Stimulated activated CD4-positive, alpha-beta T cell treated with anti-CD3 and anti-CD28 coated beads, Interleukin-15, amount 100 ng/mL, for 1 hour (primary cell): ENCODE results near the gene TTLL11.

Source experiments
- DNase-seq, 2 donors: peaks; one replicate each; pipeline ENCODE4 v3.0.0-alpha.2; 2020; ENCODE audit warnings: low read depth in 1 of 2, low spot score in 1 of 2

Gene TTLL11

GRCh38 chr9:121886759-121887485 is 206.2 kb downstream of the TTLL11 start:
- DNase-seq = no peak

- DNase-seq = no peak
Measured at GRCh38 chr9:121885345-121885901, 207.7 kb downstream of the TTLL11 start.

GRCh38 chr9:121884057-121884541 is 209.0 kb downstream of the TTLL11 start:
- DNase-seq = no peak

GRCh38 chr9:121883281-121884056 is 209.6 kb downstream of the TTLL11 start:
- no peak for DNase-seq

GRCh38 chr9:121881920-121882500 is 211.1 kb downstream of the TTLL11 start:
- DNase-seq = no peak

GRCh38 chr9:121880343-121880898 is 212.7 kb downstream of the TTLL11 start:
- DNase-seq = no peak

- no peak for DNase-seq
Measured at GRCh38 chr9:121878271-121878822, 214.8 kb downstream of the TTLL11 start.

- no peak for DNase-seq
Measured at GRCh38 chr9:121876658-121877271, 216.3 kb downstream of the TTLL11 start.

- no peak for DNase-seq
Measured at GRCh38 chr9:121876255-121876654, 216.9 kb downstream of the TTLL11 start.

- no peak for DNase-seq
Measured at GRCh38 chr9:121874524-121874923, 218.6 kb downstream of the TTLL11 start.

GRCh38 chr9:121871431-121872025 is 221.6 kb downstream of the TTLL11 start:
- DNase-seq = no peak

- no peak for DNase-seq
Measured at GRCh38 chr9:121870271-121870670, 222.8 kb downstream of the TTLL11 start.

- no peak for DNase-seq
Measured at GRCh38 chr9:121868626-121869025, 224.5 kb downstream of the TTLL11 start.

GRCh38 chr9:121866927-121867326 is 226.2 kb downstream of the TTLL11 start:
- no peak for DNase-seq

GRCh38 chr9:121865884-121866283 is 227.2 kb downstream of the TTLL11 start:
- DNase-seq = no peak

GRCh38 chr9:121865060-121865459 is 228.0 kb downstream of the TTLL11 start:
- no peak for DNase-seq

- DNase-seq = no peak
Measured at GRCh38 chr9:121863955-121864354, 229.2 kb downstream of the TTLL11 start.

- DNase-seq = no peak
Measured at GRCh38 chr9:121862371-121863332, 230.5 kb downstream of the TTLL11 start.
